GM12878 (cell line): ENCODE results near the gene TFB1M. TPM values are rescaled to one million over a fixed set of nuclear protein-coding genes. Genes with fewer than 3 reads are reported as not detected.
A peak's percentile ranks its signal among the peaks of the same experiment; 100 is the strongest.

Experiments
- BCLAF1 ChIP-seq: fragments of 450-650 bp; IDR thresholded peaks from 2 replicates; pipeline ENCODE4 v1.6.1; 2017; ENCODE audit warnings: antibody characterized with exemption, mild to moderate bottlenecking, moderate library complexity
- BMI1 ChIP-seq: fragments of 450-650 bp; IDR thresholded peaks from 2 replicates; pipeline ENCODE4 v1.6.1; 2016; ENCODE audit warnings: mild to moderate bottlenecking, moderate library complexity, borderline replicate concordance
- CHD1 ChIP-seq: IDR thresholded peaks from 2 replicates; pipeline ENCODE4 v1.6.1; 2012; ENCODE audit warnings: low read depth, low read length, improper control_type of control experiment
- EGR1 ChIP-seq, 2 experiments: IDR thresholded peaks; 1 replicate in 1 of 2; 2 replicates in 1 of 2; pipeline ENCODE4 v1.6.1; 2011 to 2012; ENCODE audit warnings: low read depth in 2 of 2, low read length in 2 of 2, borderline replicate concordance in 1 of 2, mild to moderate bottlenecking in 1 of 2, moderate library complexity in 1 of 2
- ESRRA ChIP-seq: IDR thresholded peaks from 2 replicates; pipeline ENCODE4 v1.6.1; 2012; ENCODE audit warnings: mild to moderate bottlenecking, low read length, improper control_type of control experiment
- GABPA ChIP-seq: IDR thresholded peaks from 2 replicates; pipeline ENCODE4 v1.6.1; 2014; ENCODE audit warnings: antibody characterized with exemption, low read depth, mild to moderate bottlenecking, inconsistent platforms
- GATAD2B ChIP-seq: fragments of 450-650 bp; conservative IDR thresholded peaks from 2 replicates; pipeline ENCODE4 v1.6.1; 2017; ENCODE audit warnings: low read depth, mild to moderate bottlenecking, moderate library complexity
- NKRF ChIP-seq: fragments of 450-650 bp; conservative IDR thresholded peaks from 2 replicates; pipeline ENCODE4 v1.6.1; 2017; ENCODE audit warnings: mild to moderate bottlenecking, moderate library complexity
- POLR2AphosphoS5 ChIP-seq: IDR thresholded peaks from 2 replicates; pipeline ENCODE4 v1.6.1; 2011; ENCODE audit warnings: mild to moderate bottlenecking, low read length, inconsistent platforms
- RB1 ChIP-seq: fragments of 450-650 bp; formaldehyde crosslinking; IDR thresholded peaks from 2 replicates; pipeline ENCODE4 v1.6.1; 2017; ENCODE audit warnings: mild to moderate bottlenecking, borderline replicate concordance
- SIN3A ChIP-seq: IDR thresholded peaks from 2 replicates; pipeline ENCODE4 v1.6.1; 2012; ENCODE audit warnings: low read depth, low read length, improper control_type of control experiment
- SMAD1 ChIP-seq: fragments of 450-650 bp; IDR thresholded peaks from 2 replicates; pipeline ENCODE4 v1.6.1; 2018; ENCODE audit warnings: mild to moderate bottlenecking, low read depth; ENCODE audit not compliant: partially characterized antibody
- SP1 ChIP-seq: IDR thresholded peaks from one replicate; pipeline ENCODE4 v1.6.1; 2011; ENCODE audit warnings: low read depth, low read length
- STAT3 ChIP-seq: IDR thresholded peaks from 2 replicates; pipeline ENCODE4 v1.6.1; 2011; ENCODE audit warnings: low read depth, low read length, improper control_type of control experiment
- TARDBP ChIP-seq: IDR thresholded peaks from 2 replicates; pipeline ENCODE4 v1.6.1; 2016; ENCODE audit warnings: borderline replicate concordance
- ZBTB4 ChIP-seq: fragments of 450-650 bp; formaldehyde crosslinking; IDR thresholded peaks from 2 replicates; pipeline ENCODE4 v1.4.0; 2022; ENCODE audit warnings: mild to moderate bottlenecking, moderate library complexity
- ZNF592 ChIP-seq: fragments of 450-650 bp; IDR thresholded peaks from 2 replicates; pipeline ENCODE4 v1.6.1; 2017; ENCODE audit warnings: mild to moderate bottlenecking, moderate library complexity
- ZNF622 ChIP-seq: fragments of 450-650 bp; IDR thresholded peaks from 2 replicates; pipeline ENCODE4 v1.6.1; 2017; ENCODE audit warnings: mild to moderate bottlenecking, inconsistent platforms
- polyA plus RNA-seq, 11 experiments: library from polyadenylated mRNA; depleted of rRNA in 4 of 11; unstranded in 6 of 11; stranded (reverse) in 5 of 11; fragments of >200 nt; fragmentation: Nextera tagmentation in 4 of 11; fragmentation: Illumina TruSeq in 1 of 11; extraction: Ambion mirVana in 4 of 11; extraction: Trizol in 1 of 11; gene quantifications; 1 replicate in 1 of 11; 2 replicates in 10 of 11; pipeline versions ENCODE4 v1.2.1 to v1.2.3, GENCODE V29; 2011 to 2016; ENCODE audit warnings: inconsistent platforms in 2 of 11, missing spikeins in 2 of 11, low read depth in 1 of 11
- total RNA-seq, 4 experiments: library from RNA; depleted of rRNA in 3 of 4; stranded (reverse); fragments of >200 nt in 3 of 4; fragmentation: Illumina TruSeq in 1 of 4; extraction: Trizol in 1 of 4; gene quantifications; 2 replicates each; pipeline versions ENCODE4 v1.2.1 to v1.2.3, GENCODE V29; 2013 to 2021

Gene TFB1M
- total and polyA plus RNA-seq, 10 of the 15 experiments (the other 5 are each of a cell fraction or from before 2014, with no cell fraction given), result 29.9 to 117 (median 41.3) TPM

- TF ChIP-seq ZNF592, result no peak
- TF ChIP-seq GATAD2B, result peak; percentile 35; the same call in 1 of the 2 replicates
- TF ChIP-seq ZBTB4 (CRISPR knock-in tag), result no peak
- no peak for TF ChIP-seq SIN3A
- TF ChIP-seq EGR1 (IDR thresholded peaks at IDR 0.05; ENCODE audit: borderline replicate concordance in 1 of 2, low read depth in 2 of 2, low read length in 2 of 2), result no peak
- no peak for TF ChIP-seq BMI1
- no peak for TF ChIP-seq RB1
- TF ChIP-seq TARDBP, result no peak
- no peak for TF ChIP-seq CHD1
- no peak for TF ChIP-seq POLR2AphosphoS5
- peak; percentile 69 for TF ChIP-seq GABPA
- TF ChIP-seq NKRF, result 0 out of 2 replicates have a peak, but pooled peaks have one; percentile 30
- TF ChIP-seq ESRRA, result no peak
- no peak for TF ChIP-seq SP1
- TF ChIP-seq BCLAF1, result no peak
- TF ChIP-seq SMAD1, result no peak
- TF ChIP-seq ZNF622, result no peak
- no peak for TF ChIP-seq STAT3
Measured at GRCh38 chr6:155223646-155224451, 90.4 kb downstream of the TFB1M start (continued).
